HEK293 (cell line): ENCODE measurements around the gene SPIRE2.

Experiments
- CTCF ChIA-PET: fragments of 350-600 bp; formaldehyde crosslinking; extraction: SDS; loops from one replicate; lab custom pipeline; 2021; ENCODE audit warnings: antibody characterized with exemption; lab: Yijun Ruan, JAX
- POLR2A ChIA-PET: fragments of 300-600 bp; formaldehyde crosslinking; extraction: SDS; loops from one replicate; lab custom pipeline; 2020; ENCODE audit warnings: antibody characterized with exemption, inconsistent platforms; lab: Yijun Ruan, JAX
- H3K27ac ChIP-seq: fragments of 200-500 bp; sonication (Bioruptor generic); 2 replicates; pipeline ENCODE4 v1.5.1; 2014; ENCODE audit warnings: low read depth, low read length, control low read depth, inconsistent platforms; ENCODE audit errors: extremely low read depth
- H3K36me3 ChIP-seq, 2 experiments: fragments of 200-500 bp in 1 of 2; sonication (Bioruptor generic) in 1 of 2; 1 replicate in 1 of 2; 2 replicates in 1 of 2; pipeline ENCODE4 v1.5.1; 2014 to 2017; ENCODE audit warnings: inconsistent platforms in 2 of 2, low read length in 2 of 2; ENCODE audit not compliant: control insufficient read depth in 2 of 2, insufficient read depth in 1 of 2
- H3K4me1 ChIP-seq: fragments of 200-500 bp; sonication (Bioruptor generic); 2 replicates; pipeline ENCODE4 v1.5.1; 2014; ENCODE audit warnings: mild to moderate bottlenecking, low read length, inconsistent platforms; ENCODE audit not compliant: control insufficient read depth, insufficient read depth
- H3K4me3 ChIP-seq: 2 replicates; pipeline ENCODE4 v1.5.1; 2011; ENCODE audit warnings: low read depth, mild to moderate bottlenecking, control low read depth, low read length, moderate library complexity
- H3K9me3 ChIP-seq: fragments of 200-500 bp; sonication (Bioruptor generic); 2 replicates; pipeline ENCODE4 v1.5.1; 2014; ENCODE audit warnings: low read depth, low read length, inconsistent platforms; ENCODE audit not compliant: control insufficient read depth, insufficient read depth
- KLF9 ChIP-seq: fragments of 450-650 bp; formaldehyde crosslinking; IDR thresholded peaks from 2 replicates; pipeline ENCODE4 v1.5.1; 2016; ENCODE audit warnings: missing biosample characterization, missing genetic modification characterization, low read depth
- MYNN ChIP-seq: fragments of 450-650 bp; formaldehyde crosslinking; IDR thresholded peaks from 2 replicates; pipeline ENCODE4 v1.5.1; 2016; ENCODE audit warnings: missing biosample characterization, missing genetic modification characterization, borderline replicate concordance
- SCRT1 ChIP-seq: fragments of 450-650 bp; formaldehyde crosslinking; IDR thresholded peaks from 2 replicates; pipeline ENCODE4 v1.5.1; 2016; ENCODE audit warnings: missing biosample characterization, missing genetic modification characterization, borderline replicate concordance
- SCRT2 ChIP-seq: fragments of 450-650 bp; formaldehyde crosslinking; IDR thresholded peaks from 2 replicates; pipeline ENCODE4 v1.5.1; 2016; ENCODE audit warnings: missing biosample characterization, missing genetic modification characterization
- ZBTB21 ChIP-seq: fragments of 450-650 bp; formaldehyde crosslinking; IDR thresholded peaks from 2 replicates; pipeline ENCODE4 v1.5.1; 2017; ENCODE audit warnings: missing biosample characterization, missing genetic modification characterization
- ZNF416 ChIP-seq: fragments of 450-650 bp; formaldehyde crosslinking; IDR thresholded peaks from 2 replicates; pipeline ENCODE4 v1.5.1; 2016; ENCODE audit warnings: missing biosample characterization, missing genetic modification characterization
- ZNF548 ChIP-seq: fragments of 450-650 bp; formaldehyde crosslinking; IDR thresholded peaks from 2 replicates; pipeline ENCODE4 v1.5.1; 2016; ENCODE audit warnings: missing biosample characterization, missing genetic modification characterization
- ZNF558 ChIP-seq: fragments of 450-650 bp; formaldehyde crosslinking; IDR thresholded peaks from 2 replicates; pipeline ENCODE4 v1.5.1; 2016; ENCODE audit warnings: missing biosample characterization, missing genetic modification characterization
- ZNF747 ChIP-seq: fragments of 450-650 bp; formaldehyde crosslinking; IDR thresholded peaks from 2 replicates; pipeline ENCODE4 v1.5.1; 2016; ENCODE audit warnings: missing biosample characterization, missing genetic modification characterization
- ZNF768 ChIP-seq: fragments of 450-650 bp; formaldehyde crosslinking; IDR thresholded peaks from 2 replicates; pipeline ENCODE4 v1.5.1; 2018; ENCODE audit warnings: missing biosample characterization, mild to moderate bottlenecking, missing genetic modification characterization
- ZSCAN23 ChIP-seq: fragments of 450-650 bp; formaldehyde crosslinking; IDR thresholded peaks from 2 replicates; pipeline ENCODE4 v1.5.1; 2016; ENCODE audit warnings: missing biosample characterization, missing genetic modification characterization
- TF ChIP-seq, protein P1 (sequence below): fragments of 450-650 bp; formaldehyde crosslinking; IDR thresholded peaks from 2 replicates; pipeline ENCODE4 v1.5.1; 2016; ENCODE audit warnings: missing biosample characterization, missing genetic modification characterization
- TF ChIP-seq, protein P2 (sequence below): fragments of 450-650 bp; formaldehyde crosslinking; IDR thresholded peaks from 2 replicates; pipeline ENCODE4 v1.5.1; 2016; ENCODE audit warnings: missing biosample characterization, missing genetic modification characterization
- TF ChIP-seq, protein P3 (sequence below): fragments of 450-650 bp; formaldehyde crosslinking; IDR thresholded peaks from 2 replicates; pipeline ENCODE4 v1.5.1; 2016; ENCODE audit warnings: missing biosample characterization, missing genetic modification characterization
- TF ChIP-seq, protein P4 (sequence below): fragments of 450-650 bp; formaldehyde crosslinking; IDR thresholded peaks from 2 replicates; pipeline ENCODE4 v1.5.1; 2016; ENCODE audit warnings: missing biosample characterization, missing genetic modification characterization
- TF ChIP-seq, protein P5 (sequence below): fragments of 450-650 bp; formaldehyde crosslinking; IDR thresholded peaks from 2 replicates; pipeline ENCODE4 v1.5.1; 2016; ENCODE audit warnings: missing biosample characterization, missing genetic modification characterization

Gene SPIRE2

DNA sequence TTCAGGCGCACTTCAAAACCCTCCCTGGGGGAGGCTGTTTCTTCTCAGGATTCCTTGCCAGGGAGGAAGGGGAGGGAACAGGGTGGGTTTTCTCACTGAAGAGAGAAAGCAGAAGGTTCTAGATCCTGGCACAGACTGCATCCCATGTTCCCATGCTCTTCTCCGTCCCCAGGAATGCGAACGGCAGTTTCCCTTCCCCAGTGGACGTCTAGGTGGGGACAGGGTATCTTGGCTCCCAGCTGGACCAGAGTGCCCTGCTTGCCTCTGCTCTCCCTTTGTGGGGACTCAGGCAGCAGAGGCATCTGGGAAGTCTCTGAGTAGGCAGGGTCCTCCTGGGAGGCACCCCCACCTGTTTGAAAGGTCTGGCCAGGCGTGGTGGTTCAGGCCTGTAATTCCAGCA lies 42.2 kb downstream of the SPIRE2 start:
- no peak overlapping the region for H3K4me3 ChIP-seq
- TF ChIP-seq SCRT2 (tag by site-specific recombination) (0 out of 2 replicates have a peak, but pooled peaks have one; percentile 20), ZBTB21 (tag by site-specific recombination) (no peak), SCRT1 (tag by site-specific recombination) (0 out of 2 replicates have a peak, but pooled peaks have one; percentile 15)
- TF ChIP-seq, protein P1, sequence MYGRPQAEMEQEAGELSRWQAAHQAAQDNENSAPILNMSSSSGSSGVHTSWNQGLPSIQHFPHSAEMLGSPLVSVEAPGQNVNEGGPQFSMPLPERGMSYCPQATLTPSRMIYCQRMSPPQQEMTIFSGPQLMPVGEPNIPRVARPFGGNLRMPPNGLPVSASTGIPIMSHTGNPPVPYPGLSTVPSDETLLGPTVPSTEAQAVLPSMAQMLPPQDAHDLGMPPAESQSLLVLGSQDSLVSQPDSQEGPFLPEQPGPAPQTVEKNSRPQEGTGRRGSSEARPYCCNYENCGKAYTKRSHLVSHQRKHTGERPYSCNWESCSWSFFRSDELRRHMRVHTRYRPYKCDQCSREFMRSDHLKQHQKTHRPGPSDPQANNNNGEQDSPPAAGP (tag by site-specific recombination), result no peak
- TF ChIP-seq, all 188 proteins: peak for 2
- H3K4me1 ChIP-seq, result no peaks in the 10 kb centered on the region
- no peak overlapping the region for H3K27ac ChIP-seq
- POLR2A ChIA-PET, result no interaction called here
- CTCF ChIA-PET, result interaction anchor here (4.0 kb wide), 1 partner anchor 10 kb away, joined by 34 read pairs; no protein-coding TSS in a partner anchor
- H3K36me3 ChIP-seq, result peaks cover 2 to 37% of the 10 kb centered on the region in 2 experiments; a peak in 2 of 3 replicates
- no peaks in the 10 kb centered on the region for H3K9me3 ChIP-seq

DNA sequence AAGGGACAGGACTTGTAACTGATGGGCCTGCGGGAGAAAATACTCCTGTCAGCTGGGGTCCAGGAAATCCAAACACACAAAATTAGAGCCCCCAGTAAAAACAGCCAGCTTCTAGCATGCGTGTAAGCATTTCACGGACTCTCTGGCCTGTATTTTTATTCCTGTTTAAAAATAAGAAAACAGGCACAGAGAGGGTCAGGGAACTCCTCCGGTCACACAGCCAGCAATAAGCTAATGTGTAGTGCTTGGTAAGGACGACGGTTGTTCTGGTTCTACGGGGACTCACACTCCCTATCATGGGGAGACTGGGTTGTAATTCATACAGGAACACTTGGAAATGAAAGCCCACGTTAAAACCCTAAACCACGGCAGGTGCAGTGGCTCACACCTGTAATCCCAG lies 43.6 kb downstream of the SPIRE2 start:
- POLR2A ChIA-PET, result interaction anchor here (0.5 to 3.3 kb wide), 3 partner anchors 9 to 121 kb away, joined by 3 to 22 read pairs (median 10); no protein-coding TSS in a partner anchor
- H3K9me3 ChIP-seq, result no peaks in the 10 kb centered on the region
- TF ChIP-seq MYNN (tag by site-specific recombination), result no peak
- TF ChIP-seq ZNF768 (tag by site-specific recombination), result peak; percentile 73; the same call in 1 of the 2 replicates
- no peak overlapping the region for H3K27ac ChIP-seq
- peaks cover 8 to 42% of the 10 kb centered on the region in 2 experiments for H3K36me3 ChIP-seq
- no peak overlapping the region for H3K4me3 ChIP-seq
- CTCF ChIA-PET, result interaction anchor here (0.7 to 4.0 kb wide), 3 partner anchors 11 to 143 kb away, joined by 3 to 34 read pairs (median 5); no protein-coding TSS in a partner anchor
- H3K4me1 ChIP-seq, result no peaks in the 10 kb centered on the region

DNA sequence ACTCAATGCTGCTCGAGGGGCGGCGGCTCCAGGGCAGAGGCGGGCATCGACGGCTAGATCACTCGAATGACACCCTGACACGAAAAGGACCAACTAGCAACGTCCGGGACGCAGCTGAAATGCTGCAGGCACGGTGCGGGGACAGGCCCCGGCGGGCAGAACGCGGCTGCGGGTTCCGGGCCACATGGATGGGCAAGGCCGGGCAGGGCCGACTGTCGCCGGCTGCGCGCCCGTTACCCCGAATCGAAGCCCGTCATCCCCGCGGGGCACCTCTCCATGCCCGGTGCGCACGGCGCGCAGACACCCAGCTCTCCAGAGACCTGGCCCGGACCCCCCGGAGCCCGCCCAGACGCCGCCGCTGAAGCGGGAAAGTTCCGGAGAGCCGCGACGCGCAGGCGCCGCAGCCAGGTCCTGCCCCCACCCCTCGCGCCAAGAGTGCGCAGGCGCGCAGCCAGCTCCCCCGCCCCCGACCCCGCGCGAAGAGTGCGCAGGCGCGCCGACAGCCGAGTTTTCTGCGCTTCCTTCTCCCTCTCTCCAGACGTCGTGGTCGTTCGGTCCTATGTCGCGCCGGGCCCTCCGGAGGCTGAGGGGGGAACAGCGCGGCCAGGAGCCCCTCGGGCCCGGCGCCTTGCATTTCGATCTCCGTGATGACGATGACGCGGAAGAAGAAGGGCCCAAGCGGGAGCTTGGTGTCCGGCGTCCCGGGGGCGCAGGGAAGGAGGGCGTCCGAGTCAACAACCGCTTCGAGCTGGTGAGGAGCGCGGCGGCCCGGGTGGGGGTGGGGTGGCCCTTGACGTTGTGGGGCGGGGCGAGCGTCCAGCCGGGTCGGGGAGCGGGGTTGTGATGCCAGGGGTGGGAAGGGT lies 45.1 kb downstream of the SPIRE2 start, which contains the start of gene TCF25:
TCF25 (plus strand) TSS at position 484 of the 863 bp plus-strand sequence; CDS start at position 560, 76 bp downstream.
- Histone ChIP-seq H3K27ac (peak within 1 kb of the TSS; percentile 98), H3K4me1 (no peaks in the 10 kb centered on the region), H3K9me3 (no peaks in the 10 kb centered on the region), H3K4me3 (peak within 1 kb of the TSS; percentile 83), H3K36me3 (peaks cover 13 to 39% of the 10 kb centered on the region in 2 experiments)
- CTCF ChIA-PET, result interaction anchor here (0.5 to 4.0 kb wide), 6 partner anchors 13 to 166 kb away, joined by 3 to 34 read pairs (median 4); partner anchors contain the start of gene VPS9D1
- POLR2A ChIA-PET, result interaction anchor here (0.6 to 3.3 kb wide), 33 partner anchors 10 to 1922 kb away, joined by 3 to 22 read pairs (median 5); partner anchors contain the start of genes BANP, FANCA, MC1R and TUBB3
- TF ChIP-seq KLF9 (tag by site-specific recombination) (no peak), ZNF558 (tag by site-specific recombination) (no peak), ZNF416 (no peak), ZNF747 (no peak), ZSCAN23 (tag by site-specific recombination) (no peak), ZNF548 (tag by site-specific recombination) (no peak)
- TF ChIP-seq, protein P2, sequence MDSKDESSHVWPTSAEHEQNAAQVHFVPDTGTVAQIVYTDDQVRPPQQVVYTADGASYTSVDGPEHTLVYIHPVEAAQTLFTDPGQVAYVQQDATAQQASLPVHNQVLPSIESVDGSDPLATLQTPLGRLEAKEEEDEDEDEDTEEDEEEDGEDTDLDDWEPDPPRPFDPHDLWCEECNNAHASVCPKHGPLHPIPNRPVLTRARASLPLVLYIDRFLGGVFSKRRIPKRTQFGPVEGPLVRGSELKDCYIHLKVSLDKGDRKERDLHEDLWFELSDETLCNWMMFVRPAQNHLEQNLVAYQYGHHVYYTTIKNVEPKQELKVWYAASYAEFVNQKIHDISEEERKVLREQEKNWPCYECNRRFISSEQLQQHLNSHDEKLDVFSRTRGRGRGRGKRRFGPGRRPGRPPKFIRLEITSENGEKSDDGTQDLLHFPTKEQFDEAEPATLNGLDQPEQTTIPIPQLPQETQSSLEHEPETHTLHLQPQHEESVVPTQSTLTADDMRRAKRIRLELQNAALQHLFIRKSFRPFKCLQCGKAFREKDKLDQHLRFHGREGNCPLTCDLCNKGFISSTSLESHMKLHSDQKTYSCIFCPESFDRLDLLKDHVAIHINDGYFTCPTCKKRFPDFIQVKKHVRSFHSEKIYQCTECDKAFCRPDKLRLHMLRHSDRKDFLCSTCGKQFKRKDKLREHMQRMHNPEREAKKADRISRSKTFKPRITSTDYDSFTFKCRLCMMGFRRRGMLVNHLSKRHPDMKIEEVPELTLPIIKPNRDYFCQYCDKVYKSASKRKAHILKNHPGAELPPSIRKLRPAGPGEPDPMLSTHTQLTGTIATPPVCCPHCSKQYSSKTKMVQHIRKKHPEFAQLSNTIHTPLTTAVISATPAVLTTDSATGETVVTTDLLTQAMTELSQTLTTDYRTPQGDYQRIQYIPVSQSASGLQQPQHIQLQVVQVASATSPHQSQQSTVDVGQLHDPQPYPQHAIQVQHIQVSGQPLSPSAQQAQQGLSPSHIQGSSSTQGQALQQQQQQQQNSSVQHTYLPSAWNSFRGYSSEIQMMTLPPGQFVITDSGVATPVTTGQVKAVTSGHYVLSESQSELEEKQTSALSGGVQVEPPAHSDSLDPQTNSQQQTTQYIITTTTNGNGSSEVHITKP (tag by site-specific recombination), result peak; percentile 28; the same call in 1 of the 2 replicates
- TF ChIP-seq, protein P3, sequence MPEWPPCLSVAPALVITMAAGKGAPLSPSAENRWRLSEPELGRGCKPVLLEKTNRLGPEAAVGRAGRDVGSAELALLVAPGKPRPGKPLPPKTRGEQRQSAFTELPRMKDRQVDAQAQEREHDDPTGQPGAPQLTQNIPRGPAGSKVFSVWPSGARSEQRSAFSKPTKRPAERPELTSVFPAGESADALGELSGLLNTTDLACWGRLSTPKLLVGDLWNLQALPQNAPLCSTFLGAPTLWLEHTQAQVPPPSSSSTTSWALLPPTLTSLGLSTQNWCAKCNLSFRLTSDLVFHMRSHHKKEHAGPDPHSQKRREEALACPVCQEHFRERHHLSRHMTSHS (tag by site-specific recombination), result no peak
- TF ChIP-seq, protein P4, sequence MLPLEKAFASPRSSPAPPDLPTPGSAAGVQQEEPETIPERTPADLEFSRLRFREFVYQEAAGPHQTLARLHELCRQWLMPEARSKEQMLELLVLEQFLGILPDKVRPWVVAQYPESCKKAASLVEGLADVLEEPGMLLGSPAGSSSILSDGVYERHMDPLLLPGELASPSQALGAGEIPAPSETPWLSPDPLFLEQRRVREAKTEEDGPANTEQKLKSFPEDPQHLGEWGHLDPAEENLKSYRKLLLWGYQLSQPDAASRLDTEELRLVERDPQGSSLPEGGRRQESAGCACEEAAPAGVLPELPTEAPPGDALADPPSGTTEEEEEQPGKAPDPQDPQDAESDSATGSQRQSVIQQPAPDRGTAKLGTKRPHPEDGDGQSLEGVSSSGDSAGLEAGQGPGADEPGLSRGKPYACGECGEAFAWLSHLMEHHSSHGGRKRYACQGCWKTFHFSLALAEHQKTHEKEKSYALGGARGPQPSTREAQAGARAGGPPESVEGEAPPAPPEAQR (tag by site-specific recombination), result 0 out of 2 replicates have a peak, but pooled peaks have one; percentile 19
- TF ChIP-seq, protein P5, sequence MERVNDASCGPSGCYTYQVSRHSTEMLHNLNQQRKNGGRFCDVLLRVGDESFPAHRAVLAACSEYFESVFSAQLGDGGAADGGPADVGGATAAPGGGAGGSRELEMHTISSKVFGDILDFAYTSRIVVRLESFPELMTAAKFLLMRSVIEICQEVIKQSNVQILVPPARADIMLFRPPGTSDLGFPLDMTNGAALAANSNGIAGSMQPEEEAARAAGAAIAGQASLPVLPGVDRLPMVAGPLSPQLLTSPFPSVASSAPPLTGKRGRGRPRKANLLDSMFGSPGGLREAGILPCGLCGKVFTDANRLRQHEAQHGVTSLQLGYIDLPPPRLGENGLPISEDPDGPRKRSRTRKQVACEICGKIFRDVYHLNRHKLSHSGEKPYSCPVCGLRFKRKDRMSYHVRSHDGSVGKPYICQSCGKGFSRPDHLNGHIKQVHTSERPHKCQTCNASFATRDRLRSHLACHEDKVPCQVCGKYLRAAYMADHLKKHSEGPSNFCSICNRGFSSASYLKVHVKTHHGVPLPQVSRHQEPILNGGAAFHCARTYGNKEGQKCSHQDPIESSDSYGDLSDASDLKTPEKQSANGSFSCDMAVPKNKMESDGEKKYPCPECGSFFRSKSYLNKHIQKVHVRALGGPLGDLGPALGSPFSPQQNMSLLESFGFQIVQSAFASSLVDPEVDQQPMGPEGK (tag by site-specific recombination), result peak; percentile 2
